GM12878 (cell line): ENCODE measurements around the gene PRRT1B. TPM values are rescaled to one million over a fixed set of nuclear protein-coding genes. Genes with fewer than 3 reads are reported as not detected.
A peak's percentile ranks its signal among the peaks of the same experiment; 100 is the strongest.

Source experiments
- ATAC-seq: fragments of 200-7000 bp; cut with Tn5 transposase; 3 replicates; pipeline ENCODE4 v1.9.1; 2020; ENCODE audit warnings: mild to moderate bottlenecking, moderate library complexity
- BruUV-seq: library from RNA; stranded (reverse); fragments of 400-500 nt; replicated peaks from 2 replicates; lab custom pipeline; 2021; lab: Mats Ljungman, UMichigan
- CTCF ChIA-PET: fragments of 300-600 bp; sonication (Branson Sonifier 250); formaldehyde crosslinking; extraction: SDS; loops from one replicate; lab custom pipeline; 2021; ENCODE audit warnings: inconsistent platforms; lab: Yijun Ruan, JAX
- POLR2A ChIA-PET: fragments of 350-600 bp; formaldehyde crosslinking; extraction: SDS; loops from one replicate; lab custom pipeline; 2021; ENCODE audit warnings: inconsistent platforms; lab: Charles Lee
- RAD21 ChIA-PET: fragments of 300-600 bp; sonication (Branson Sonifier 250); formaldehyde crosslinking; loops from one replicate; lab custom pipeline; 2023; ENCODE audit warnings: antibody characterized with exemption; ENCODE audit not compliant: unreplicated experiment; lab: Charles Lee
- SMC1A ChIA-PET: fragments of 300-600 bp; sonication (Branson Sonifier 250); formaldehyde crosslinking; loops from one replicate; lab custom pipeline; 2023; ENCODE audit not compliant: unreplicated experiment, uncharacterized antibody; lab: Charles Lee
- DNase-seq: peaks from one replicate; pipeline ENCODE4 v3.0.0-alpha.2; 2011; ENCODE audit warnings: low read depth, low spot score
- FAIRE-seq: peaks from 3 replicates; lab custom pipeline; 2011; peaks lifted over from hg19 to GRCh38; lab: Jason Lieb, UNC
- H2AFZ ChIP-seq: 2 replicates; pipeline ENCODE4 v1.6.0; 2011; ENCODE audit warnings: low read depth, low read length, control low read depth; ENCODE audit not compliant: control insufficient read depth
- H3K27ac ChIP-seq: 2 replicates; pipeline ENCODE4 v1.5.1; 2011; ENCODE audit warnings: control low read depth; ENCODE audit not compliant: control insufficient read depth, insufficient read depth
- H3K27me3 ChIP-seq, 2 experiments: replicated peaks in 1 of 2; 2 replicates each; pipeline versions ENCODE4 v1.6.0 to v1.6.1; 2011; ENCODE audit warnings: low read length in 1 of 2; ENCODE audit not compliant: control insufficient read depth in 2 of 2, insufficient read depth in 2 of 2
- H3K36me3 ChIP-seq, 2 experiments: 2 replicates each; pipeline ENCODE4 v1.5.1; 2011; ENCODE audit warnings: low read length in 1 of 2; ENCODE audit not compliant: control insufficient read depth in 2 of 2, insufficient read depth in 2 of 2
- H3K4me1 ChIP-seq: 2 replicates; pipeline ENCODE4 v1.6.1; 2011; ENCODE audit warnings: mild to moderate bottlenecking, low read length, moderate library complexity, mixed read lengths; ENCODE audit not compliant: control insufficient read depth, insufficient read depth
- H3K4me2 ChIP-seq: 2 replicates; pipeline ENCODE4 v1.6.0; 2011; ENCODE audit warnings: control low read depth; ENCODE audit not compliant: control insufficient read depth, insufficient read depth
- H3K4me3 ChIP-seq: fragments of 200-600 bp; sonication (generic); 2 replicates; pipeline ENCODE4 v1.5.1; 2016
- H3K79me2 ChIP-seq: 2 replicates; pipeline ENCODE4 v1.6.0; 2011; ENCODE audit warnings: low read length; ENCODE audit not compliant: control insufficient read depth, insufficient read depth
- H3K9ac ChIP-seq: 2 replicates; pipeline ENCODE4 v1.8.0; 2011; ENCODE audit warnings: low read length, control low read depth, mixed read lengths; ENCODE audit not compliant: control insufficient read depth, insufficient read depth
- H3K9me3 ChIP-seq: replicated peaks from 3 replicates; pipeline ENCODE4 v1.5.1; 2011; ENCODE audit warnings: mild to moderate bottlenecking, low read length; ENCODE audit not compliant: control insufficient read depth, insufficient read depth
- H4K20me1 ChIP-seq: 2 replicates; pipeline ENCODE4 v1.6.0; 2011; ENCODE audit not compliant: control insufficient read depth, insufficient read depth
- CTCF ChIP-seq, 3 experiments: IDR thresholded peaks in 2 of 3; conservative IDR thresholded peaks in 1 of 3; 2 replicates each; pipeline ENCODE4 v1.5.1; 2011; ENCODE audit warnings: low read depth in 3 of 3, low read length in 3 of 3, mild to moderate bottlenecking in 3 of 3, control low read depth in 2 of 3, moderate library complexity in 2 of 3, inconsistent platforms in 1 of 3, mixed read lengths in 1 of 3; ENCODE audit not compliant: control insufficient read depth in 2 of 3, insufficient read depth in 1 of 3; ENCODE audit errors: extremely low read depth in 1 of 3
- NFYB ChIP-seq: IDR thresholded peaks from 2 replicates; pipeline ENCODE4 v1.6.1; 2011; ENCODE audit warnings: low read depth, mild to moderate bottlenecking, low read length, improper control_type of control experiment, moderate library complexity; ENCODE audit not compliant: insufficient read depth
- POLR2A ChIP-seq: IDR thresholded peaks from 2 replicates; pipeline ENCODE4 v1.6.1; 2011; ENCODE audit warnings: low read depth, mild to moderate bottlenecking, low read length
- ZSCAN29 ChIP-seq: fragments of 450-650 bp; IDR thresholded peaks from 2 replicates; pipeline ENCODE4 v1.6.1; 2017; ENCODE audit warnings: mild to moderate bottlenecking, moderate library complexity
- WGBS: methylation state at CpG from one replicate; pipeline ENCODE4 v1.1.6; 2016; ENCODE audit warnings: low lambda C conversion rate; ENCODE audit not compliant: insufficient replicate concordance, insufficient coverage; ENCODE audit errors: missing lambda C conversion rate; 5-methylcytosine and 5-hydroxymethylcytosine counted together
- in situ Hi-C: fragments of 300-500 bp; cut with MboI; formaldehyde crosslinking; loops from 9 replicates; pipeline ENCODE4 v1.14.3; 2018; ENCODE audit warnings: mixed read lengths
- intact Hi-C: fragments of 100-400 bp; cut with micrococcal nuclease; formaldehyde crosslinking; loops from one replicate; pipeline ENCODE4 v1.14.2; 2022; ENCODE audit not compliant: unreplicated experiment
- polyA plus RNA-seq, 11 experiments: library from polyadenylated mRNA; depleted of rRNA in 4 of 11; unstranded in 6 of 11; stranded (reverse) in 5 of 11; fragments of >200 nt; fragmentation: Nextera tagmentation in 4 of 11; fragmentation: Illumina TruSeq in 1 of 11; extraction: Ambion mirVana in 4 of 11; extraction: Trizol in 1 of 11; gene quantifications; 1 replicate in 1 of 11; 2 replicates in 10 of 11; pipeline versions ENCODE4 v1.2.1 to v1.2.3, GENCODE V29; 2011 to 2016; ENCODE audit warnings: inconsistent platforms in 2 of 11, missing spikeins in 2 of 11, low read depth in 1 of 11
- total RNA-seq, 4 experiments: library from RNA; depleted of rRNA in 3 of 4; stranded (reverse); fragments of >200 nt in 3 of 4; fragmentation: Illumina TruSeq in 1 of 4; extraction: Trizol in 1 of 4; gene quantifications; 2 replicates each; pipeline versions ENCODE4 v1.2.1 to v1.2.3, GENCODE V29; 2013 to 2021

The PRRT1B gene
- total and polyA plus RNA-seq, 10 of the 15 experiments (the other 5 are each of a cell fraction or from before 2014, with no cell fraction given) = not detected

DNA sequence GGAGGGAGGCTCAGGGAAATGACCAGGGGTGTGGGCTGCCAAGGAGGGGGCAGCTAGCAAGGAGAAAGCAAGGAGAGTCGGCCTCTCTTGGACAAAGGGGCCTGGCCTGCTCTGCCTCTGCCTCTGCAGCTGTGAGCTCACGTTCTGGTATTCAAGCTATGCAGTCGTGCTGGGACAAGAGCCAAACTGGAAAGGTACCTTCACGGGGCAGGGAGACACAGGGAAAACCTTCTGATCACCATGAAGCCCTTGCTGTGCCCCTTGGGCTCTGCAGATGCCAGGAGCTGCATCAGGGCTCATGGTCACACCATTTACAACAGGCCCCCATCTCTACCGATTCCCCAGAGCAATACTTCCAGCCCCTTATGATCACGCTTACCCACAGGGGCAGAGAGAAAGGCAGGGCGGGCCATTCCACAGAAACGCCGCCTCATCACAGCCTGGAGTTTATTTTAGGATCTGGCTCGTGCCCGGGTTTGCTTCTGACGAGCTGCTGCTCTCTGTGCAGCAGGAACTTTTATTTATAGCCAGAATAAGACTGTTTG is 63.2 kb downstream of the PRRT1B start:
- H4K20me1 ChIP-seq = no peaks in the 10 kb centered on the region
- peaks cover 19 to 22% of the 10 kb centered on the region in 2 experiments; a peak in 3 of 4 replicates for H3K36me3 ChIP-seq
- no peak overlapping the region for H2AFZ ChIP-seq
- no peak overlapping the region for H3K4me3 ChIP-seq
- ChIA-PET CTCF (interaction anchor here (1.5 kb wide), 1 partner anchor 14 kb away, joined by 4 read pairs; no protein-coding TSS in a partner anchor), SMC1A (interaction anchor here (0.5 to 1.5 kb wide), 2 partner anchors 10 to 13 kb away, joined by 3 to 4 read pairs; no protein-coding TSS in a partner anchor), RAD21 (no interaction called here), POLR2A (interaction anchor here (0.6 kb wide), 1 partner anchor 874 kb away, joined by 3 read pairs; no protein-coding TSS in a partner anchor)
- FAIRE-seq (no peak), DNase-seq (no peak), ATAC-seq (no peak)
- TF ChIP-seq ZSCAN29 (no peak), NFYB (no peak), POLR2A (0 out of 2 replicates have a peak, but pooled peaks have one; percentile 19), CTCF (IDR thresholded peaks at IDR 0.05 in 2 of 3, conservative IDR thresholded peaks at IDR 0.05 in 1 of 3; ENCODE audit: control insufficient read depth in 2 of 3, extremely low read depth in 1 of 3, insufficient read depth in 1 of 3, low read depth in 3 of 3, low read length in 3 of 3) (no peak)
- H3K27ac ChIP-seq = no peak overlapping the region
- H3K4me1 ChIP-seq = no peaks in the 10 kb centered on the region
- H3K9me3 ChIP-seq = no peaks in the 10 kb centered on the region
- 89% methylated on average over 12 of the region's 12 CpGs for WGBS
- no peak overlapping the region for H3K9ac ChIP-seq
- intact Hi-C loops (no loop called here), in situ Hi-C loops (no loop called here)
- no peaks in the 10 kb centered on the region for H3K27me3 ChIP-seq
- no peak overlapping the region for H3K4me2 ChIP-seq
- BruUV-seq = no TSS peak
- H3K79me2 ChIP-seq = no peaks in the 10 kb centered on the region

Other genes starting within 250 kb of the PRRT1B start
- gene PRRC2B, start 151.4 kb upstream of the PRRT1B start, total RNA-seq (2014; rRNA removed) = 27.8 and 32.0 TPM in 2 replicates
- 21.2 and 21.6 TPM in 2 replicates for gene PRRC2B, start 151.4 kb upstream of the PRRT1B start, total RNA-seq (2014; rRNA removed; fragmentation: Illumina TruSeq; extraction: Trizol)
- gene PRRC2B, start 151.4 kb upstream of the PRRT1B start, total RNA-seq (2021) = 150 and 155 TPM in 2 replicates
- 17.9 and 24.9 TPM in 2 replicates for gene PRRC2B, start 151.4 kb upstream of the PRRT1B start, polyA plus RNA-seq (2011; rRNA removed)
- 48.9 and 66.0 TPM in 2 replicates for gene PRRC2B, start 151.4 kb upstream of the PRRT1B start, polyA plus RNA-seq (2014; fragmentation: Illumina TruSeq; extraction: Trizol)
- 1 to 10 TPM in 1 of 2 experiments, under 1 TPM in 1; 0.84 to 2.0 TPM for gene PRRC2B, start 151.4 kb upstream of the PRRT1B start, polyA plus RNA-seq (2014; fragmentation: Nextera tagmentation; extraction: Ambion mirVana)
- 57.6 and 67.4 TPM in 2 replicates for gene PRRC2B, start 151.4 kb upstream of the PRRT1B start, polyA plus RNA-seq (2014; rRNA removed)
- 10 to 100 TPM; 28.0 to 29.3 TPM for gene PRRC2B, start 151.4 kb upstream of the PRRT1B start, polyA plus RNA-seq (2016; fragmentation: Nextera tagmentation; extraction: Ambion mirVana)
- gene POMT1, start 42.6 kb upstream of the PRRT1B start, total RNA-seq (2014; rRNA removed) = 13.9 and 16.4 TPM in 2 replicates
- 8.3 and 8.4 TPM in 2 replicates for gene POMT1, start 42.6 kb upstream of the PRRT1B start, total RNA-seq (2014; rRNA removed; fragmentation: Illumina TruSeq; extraction: Trizol)
- gene POMT1, start 42.6 kb upstream of the PRRT1B start, total RNA-seq (2021) = 16.1 and 19.2 TPM in 2 replicates
- 8.3 and 12.7 TPM in 2 replicates for gene POMT1, start 42.6 kb upstream of the PRRT1B start, polyA plus RNA-seq (2011; rRNA removed)
- gene POMT1, start 42.6 kb upstream of the PRRT1B start, polyA plus RNA-seq (2014; fragmentation: Illumina TruSeq; extraction: Trizol) = 5.1 and 9.1 TPM in 2 replicates
- 1 to 10 TPM; 1.2 to 2.2 TPM for gene POMT1, start 42.6 kb upstream of the PRRT1B start, polyA plus RNA-seq (2014; fragmentation: Nextera tagmentation; extraction: Ambion mirVana)
- 15.8 and 20.7 TPM in 2 replicates for gene POMT1, start 42.6 kb upstream of the PRRT1B start, polyA plus RNA-seq (2014; rRNA removed)
- gene POMT1, start 42.6 kb upstream of the PRRT1B start, polyA plus RNA-seq (2016; fragmentation: Nextera tagmentation; extraction: Ambion mirVana) = 10 to 100 TPM; 12.5 to 12.7 TPM
- gene UCK1, start 14.3 kb upstream of the PRRT1B start, total RNA-seq (2014; rRNA removed) = 19.0 and 20.8 TPM in 2 replicates
- 10.0 and 12.8 TPM in 2 replicates for gene UCK1, start 14.3 kb upstream of the PRRT1B start, total RNA-seq (2014; rRNA removed; fragmentation: Illumina TruSeq; extraction: Trizol)
- 19.2 and 20.6 TPM in 2 replicates for gene UCK1, start 14.3 kb upstream of the PRRT1B start, total RNA-seq (2021)
- gene UCK1, start 14.3 kb upstream of the PRRT1B start, polyA plus RNA-seq (2011; rRNA removed) = 12.1 and 16.7 TPM in 2 replicates
- gene UCK1, start 14.3 kb upstream of the PRRT1B start, polyA plus RNA-seq (2014; fragmentation: Illumina TruSeq; extraction: Trizol) = 8.6 and 10.9 TPM in 2 replicates
- under 1 TPM; 0.31 to 0.88 TPM for gene UCK1, start 14.3 kb upstream of the PRRT1B start, polyA plus RNA-seq (2014; fragmentation: Nextera tagmentation; extraction: Ambion mirVana)
- gene UCK1, start 14.3 kb upstream of the PRRT1B start, polyA plus RNA-seq (2014; rRNA removed) = 27.0 and 36.8 TPM in 2 replicates
- 10 to 100 TPM; 24.0 to 24.3 TPM for gene UCK1, start 14.3 kb upstream of the PRRT1B start, polyA plus RNA-seq (2016; fragmentation: Nextera tagmentation; extraction: Ambion mirVana)
- 45.8 and 52.2 TPM in 2 replicates for gene RAPGEF1, start 194.6 kb downstream of the PRRT1B start, total RNA-seq (2014; rRNA removed)
- 34.8 and 39.6 TPM in 2 replicates for gene RAPGEF1, start 194.6 kb downstream of the PRRT1B start, total RNA-seq (2014; rRNA removed; fragmentation: Illumina TruSeq; extraction: Trizol)
- gene RAPGEF1, start 194.6 kb downstream of the PRRT1B start, total RNA-seq (2021) = 113 and 115 TPM in 2 replicates
- gene RAPGEF1, start 194.6 kb downstream of the PRRT1B start, polyA plus RNA-seq (2011; rRNA removed) = 42.9 and 63.9 TPM in 2 replicates
- gene RAPGEF1, start 194.6 kb downstream of the PRRT1B start, polyA plus RNA-seq (2014; fragmentation: Illumina TruSeq; extraction: Trizol) = 35.7 and 53.4 TPM in 2 replicates
- under 1 TPM; 0.42 to 0.60 TPM for gene RAPGEF1, start 194.6 kb downstream of the PRRT1B start, polyA plus RNA-seq (2014; fragmentation: Nextera tagmentation; extraction: Ambion mirVana)
- gene RAPGEF1, start 194.6 kb downstream of the PRRT1B start, polyA plus RNA-seq (2014; rRNA removed) = 73.7 and 83.1 TPM in 2 replicates
- 10 to 100 TPM; 10.7 to 12.2 TPM for gene RAPGEF1, start 194.6 kb downstream of the PRRT1B start, polyA plus RNA-seq (2016; fragmentation: Nextera tagmentation; extraction: Ambion mirVana)